Keratinocyte (primary cell): ENCODE measurements around the gene NSG2.

Experiments used
- CTCF ChIP-seq, 3 experiments: IDR thresholded peaks in 1 of 3; conservative IDR thresholded peaks in 1 of 3; optimal IDR thresholded peaks in 1 of 3; 2 replicates in 2 of 3; 3 replicates in 1 of 3; pipeline versions ENCODE3 to v1.5.1; 2011; ENCODE audit warnings: low read length in 3 of 3, mild to moderate bottlenecking in 3 of 3, moderate library complexity in 2 of 3, control low read depth in 1 of 3, inconsistent platforms in 1 of 3; ENCODE audit not compliant: insufficient read depth in 2 of 3; ENCODE audit errors: extremely low read depth in 1 of 3
- EZH2 ChIP-seq: IDR thresholded peaks from one replicate; pipeline ENCODE4 v1.6.1; 2012; ENCODE audit warnings: inconsistent platforms, mild to moderate bottlenecking, low read length, moderate library complexity

DNA sequence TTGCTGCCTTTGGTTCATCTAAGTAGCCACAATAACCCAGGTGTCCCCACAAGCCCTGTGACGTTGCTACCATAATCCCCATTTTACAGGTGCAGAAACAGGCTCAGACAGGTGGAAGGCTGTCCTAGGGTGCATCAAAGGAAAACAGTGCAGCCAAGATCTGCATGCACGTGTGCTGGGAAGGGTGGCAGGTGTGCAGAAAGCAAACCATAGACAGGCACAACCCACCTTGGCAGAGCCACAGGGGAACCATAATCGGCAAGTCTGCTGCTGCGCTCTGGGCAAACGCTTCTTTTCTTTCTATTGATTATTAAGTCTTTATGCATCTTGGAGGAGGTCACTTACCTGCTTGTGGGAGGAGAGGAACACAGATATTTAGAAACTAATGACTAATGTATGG, 7.1 kb downstream of the NSG2 start:
- TF ChIP-seq CTCF (optimal IDR thresholded peaks at IDR 0.05 in 1 of 3, IDR thresholded peaks at IDR 0.05 in 1 of 3, conservative IDR thresholded peaks at IDR 0.05 in 1 of 3; ENCODE audit: extremely low read depth in 1 of 3, insufficient read depth in 2 of 3, low read length in 3 of 3), result no peak
- no peak for TF ChIP-seq EZH2
